ENCODE results near the gene PALLD.

GRCh38 chr4:168613869-168614268, 117.0 kb downstream of the PALLD start:
- no peak for TF ChIP-seq MYC (IDR thresholded peaks at IDR 0.05; ENCODE audit: low read depth, low read length)
- TF ChIP-seq, protein P1, sequence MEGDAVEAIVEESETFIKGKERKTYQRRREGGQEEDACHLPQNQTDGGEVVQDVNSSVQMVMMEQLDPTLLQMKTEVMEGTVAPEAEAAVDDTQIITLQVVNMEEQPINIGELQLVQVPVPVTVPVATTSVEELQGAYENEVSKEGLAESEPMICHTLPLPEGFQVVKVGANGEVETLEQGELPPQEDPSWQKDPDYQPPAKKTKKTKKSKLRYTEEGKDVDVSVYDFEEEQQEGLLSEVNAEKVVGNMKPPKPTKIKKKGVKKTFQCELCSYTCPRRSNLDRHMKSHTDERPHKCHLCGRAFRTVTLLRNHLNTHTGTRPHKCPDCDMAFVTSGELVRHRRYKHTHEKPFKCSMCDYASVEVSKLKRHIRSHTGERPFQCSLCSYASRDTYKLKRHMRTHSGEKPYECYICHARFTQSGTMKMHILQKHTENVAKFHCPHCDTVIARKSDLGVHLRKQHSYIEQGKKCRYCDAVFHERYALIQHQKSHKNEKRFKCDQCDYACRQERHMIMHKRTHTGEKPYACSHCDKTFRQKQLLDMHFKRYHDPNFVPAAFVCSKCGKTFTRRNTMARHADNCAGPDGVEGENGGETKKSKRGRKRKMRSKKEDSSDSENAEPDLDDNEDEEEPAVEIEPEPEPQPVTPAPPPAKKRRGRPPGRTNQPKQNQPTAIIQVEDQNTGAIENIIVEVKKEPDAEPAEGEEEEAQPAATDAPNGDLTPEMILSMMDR (IDR thresholded peaks at IDR 0.05; ENCODE audit: low read depth, low read length) = no peak
- TF ChIP-seq POLR2A (IDR thresholded peaks at IDR 0.05; ENCODE audit: extremely low read depth, insufficient read length) = no peak
